Sigmoid colon (tissue), 4 donors: ENCODE results near the gene PDE6A.

Source experiments
- CTCF ChIP-seq, 4 experiments: fragments of 450-650 bp in 3 of 4; fragments of 200-600 bp in 1 of 4; IDR thresholded peaks; one replicate each; pipeline ENCODE4 v1.5.1; 2016 to 2019; ENCODE audit warnings: antibody characterized with exemption in 4 of 4, mild to moderate bottlenecking in 3 of 4, moderate library complexity in 2 of 4
- POLR2A ChIP-seq, 2 donors: fragments of 450-650 bp; IDR thresholded peaks; one replicate each; pipeline ENCODE4 v1.6.1; 2016; ENCODE audit warnings: antibody characterized with exemption in 2 of 2, mild to moderate bottlenecking in 2 of 2, moderate library complexity in 2 of 2
- POLR2AphosphoS5 ChIP-seq, 4 donors: sonication (generic); formaldehyde crosslinking; IDR thresholded peaks; one replicate each; pipeline ENCODE4 v1.6.1; 2017; ENCODE audit warnings: antibody characterized with exemption in 4 of 4

GRCh38 chr5:149981206-149981605 lies 36.6 kb upstream of the PDE6A start:
- TF ChIP-seq POLR2AphosphoS5 (IDR thresholded peaks at IDR 0.05) (peak; percentile 13 to 77 (median 45)), CTCF (IDR thresholded peaks at IDR 0.05) (no peak), POLR2A (IDR thresholded peaks at IDR 0.05) (no peak)
